Measurements from ENCODE around the gene GLG1. TPM values are rescaled to one million over a fixed set of nuclear protein-coding genes. Genes with fewer than 3 reads are reported as not detected.

GLG1 gene
- total RNA-seq, 1 experiment from 2014 or later, result 237 TPM

DNA sequence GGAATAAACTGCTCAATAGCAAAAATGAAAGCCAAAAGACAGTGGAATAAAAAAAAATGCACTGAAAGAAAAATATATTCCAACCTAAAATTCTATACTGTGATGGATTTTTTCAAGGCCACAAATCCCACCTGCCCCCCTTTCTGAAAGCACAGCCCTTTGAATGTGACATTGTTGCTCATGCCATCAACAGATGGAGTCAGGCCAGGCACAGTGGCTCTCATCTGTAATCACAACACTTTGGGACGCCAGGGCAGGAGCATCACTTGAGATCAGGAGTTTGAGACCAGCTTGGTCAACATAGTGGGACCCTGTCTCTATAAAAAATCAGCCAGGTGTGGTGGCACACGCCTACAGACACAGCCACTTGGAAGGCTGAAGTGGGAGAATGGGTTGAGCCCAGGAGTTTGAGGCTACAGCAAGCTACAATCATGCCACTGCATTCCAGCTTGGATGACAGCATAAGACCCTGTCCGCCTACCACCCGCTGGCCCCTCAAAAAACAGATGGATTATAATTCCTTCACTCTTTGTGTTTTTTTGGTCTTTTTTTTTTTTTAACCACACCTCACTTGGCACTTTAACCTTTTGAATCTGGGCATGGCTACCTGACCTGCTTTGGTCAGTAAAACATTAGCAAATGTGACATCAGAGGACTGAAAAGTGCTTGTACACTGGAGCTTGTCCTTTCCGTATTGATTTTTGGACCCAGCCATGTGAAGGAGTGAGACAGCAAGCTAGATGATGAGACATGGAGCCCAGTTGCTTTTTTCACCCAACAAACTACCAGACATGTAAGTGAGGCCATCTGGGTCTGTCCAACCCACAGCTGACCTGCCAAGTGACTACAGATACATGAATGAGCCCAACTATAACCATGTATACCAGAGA lies 36.3 kb downstream of the GLG1 start (continued):
- no peak for TF ChIP-seq REST (IDR thresholded peaks at IDR 0.05; ENCODE audit: low read depth)
- TF ChIP-seq CBX3 (IDR thresholded peaks at IDR 0.05; ENCODE audit: low read depth), result no peak
- TF ChIP-seq SRF (IDR thresholded peaks at IDR 0.05; ENCODE audit: low read depth), result no peak
- no peak for TF ChIP-seq ZBTB33 (IDR thresholded peaks at IDR 0.05; ENCODE audit: extremely low read depth, insufficient replicate concordance, low read length)
- no peak for TF ChIP-seq RAD21 (IDR thresholded peaks at IDR 0.05; ENCODE audit: low read depth)
- TF ChIP-seq, protein P1, sequence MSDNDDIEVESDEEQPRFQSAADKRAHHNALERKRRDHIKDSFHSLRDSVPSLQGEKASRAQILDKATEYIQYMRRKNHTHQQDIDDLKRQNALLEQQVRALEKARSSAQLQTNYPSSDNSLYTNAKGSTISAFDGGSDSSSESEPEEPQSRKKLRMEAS (IDR thresholded peaks at IDR 0.05), result no peak
- TF ChIP-seq POLR2AphosphoS5 (IDR thresholded peaks at IDR 0.05; ENCODE audit: low read depth, low read length), result no peak
- TF ChIP-seq EZH2phosphoT487 (IDR thresholded peaks at IDR 0.05; ENCODE audit: borderline replicate concordance), result no peak
